GM23248 (cell line): ENCODE measurements around the gene POP7. TPM values are rescaled to one million over a fixed set of nuclear protein-coding genes. Genes with fewer than 3 reads are reported as not detected.

Experiments used
- DNase-seq: peaks from one replicate; pipeline ENCODE4 v3.0.0-alpha.2; 2015
- H2AFZ ChIP-seq: fragments of 200-600 bp; sonication (generic); 2 replicates; pipeline ENCODE4 v1.6.1; 2016; ENCODE audit warnings: antibody characterized with exemption
- H3F3A ChIP-seq: fragments of 200-600 bp; sonication (generic); 2 replicates; pipeline ENCODE4 v1.6.1; 2016; ENCODE audit warnings: mild to moderate bottlenecking, antibody characterized with exemption, mixed run types; ENCODE audit not compliant: insufficient read depth
- H3K27ac ChIP-seq: fragments of 200-600 bp; sonication (generic); 2 replicates; pipeline ENCODE4 v1.5.1; 2016; ENCODE audit warnings: mild to moderate bottlenecking
- H3K27me3 ChIP-seq: fragments of 200-600 bp; sonication (generic); replicated peaks from 2 replicates; pipeline ENCODE4 v1.6.1; 2016; ENCODE audit warnings: mild to moderate bottlenecking; ENCODE audit not compliant: insufficient read depth
- H3K36me3 ChIP-seq: fragments of 200-600 bp; sonication (generic); 2 replicates; pipeline ENCODE4 v1.6.1; 2016; ENCODE audit warnings: low read depth, mild to moderate bottlenecking
- H3K4me1 ChIP-seq: fragments of 200-600 bp; sonication (generic); 2 replicates; pipeline ENCODE4 v1.6.1; 2016; ENCODE audit warnings: mild to moderate bottlenecking; ENCODE audit not compliant: insufficient read depth
- H3K4me2 ChIP-seq: fragments of 200-600 bp; sonication (generic); one replicate; pipeline ENCODE4 v1.6.1; 2016; ENCODE audit warnings: mild to moderate bottlenecking; ENCODE audit not compliant: unreplicated experiment
- H3K4me3 ChIP-seq: fragments of 200-600 bp; sonication (generic); 2 replicates; pipeline ENCODE4 v1.5.1; 2016; ENCODE audit warnings: mild to moderate bottlenecking
- H3K79me2 ChIP-seq: fragments of 200-600 bp; sonication (generic); 2 replicates; pipeline ENCODE4 v1.6.1; 2016; ENCODE audit warnings: mild to moderate bottlenecking; ENCODE audit not compliant: insufficient read depth
- H3K9ac ChIP-seq: fragments of 200-600 bp; sonication (generic); 2 replicates; pipeline ENCODE4 v1.6.1; 2016; ENCODE audit warnings: mild to moderate bottlenecking
- H3K9me2 ChIP-seq: fragments of 200-600 bp; sonication (generic); 2 replicates; pipeline ENCODE4 v1.6.1; 2016; ENCODE audit warnings: mixed run types, mild to moderate bottlenecking, moderate library complexity; ENCODE audit not compliant: insufficient read depth
- H3K9me3 ChIP-seq: fragments of 200-600 bp; sonication (generic); one replicate; pipeline ENCODE4 v1.6.1; 2017; ENCODE audit warnings: low read depth
- H4K20me1 ChIP-seq: fragments of 200-600 bp; sonication (generic); 2 replicates; pipeline ENCODE4 v1.6.0; 2016; ENCODE audit not compliant: insufficient read depth
- EZH2 ChIP-seq: fragments of 200-600 bp; sonication (generic); IDR thresholded peaks from 2 replicates; pipeline ENCODE4 v1.6.1; 2018; ENCODE audit warnings: antibody characterized with exemption, mild to moderate bottlenecking; ENCODE audit not compliant: insufficient read depth, poor library complexity, severe bottlenecking
- EZH2phosphoT487 ChIP-seq: fragments of 200-600 bp; sonication (generic); IDR thresholded peaks from 2 replicates; pipeline ENCODE4 v1.6.1; 2018; ENCODE audit warnings: antibody characterized with exemption, moderate library complexity, mild to moderate bottlenecking, low read depth; ENCODE audit not compliant: insufficient read depth
- WGBS, 2 experiments: methylation state at CpG; one replicate each; pipeline ENCODE4 v1.1.6; 2015 to 2017; ENCODE audit warnings: low lambda C conversion rate in 2 of 2, low coverage in 1 of 2; ENCODE audit errors: missing lambda C conversion rate in 2 of 2; 5-methylcytosine and 5-hydroxymethylcytosine counted together
- in situ Hi-C: fragments of 300-500 bp; cut with MboI; formaldehyde crosslinking; loops from 2 replicates; pipeline ENCODE4 v1.15.0; 2020
- polyA plus RNA-seq: library from polyadenylated mRNA; unstranded; fragments of >200 nt; fragmentation: Nextera tagmentation; extraction: Ambion mirVana; gene quantifications from 2 replicates; pipeline ENCODE4 v1.2.1, GENCODE V29; 2016
- total RNA-seq: library from RNA; depleted of rRNA; stranded (reverse); fragments of >200 nt; shearing (Covaris generic); gene quantifications from 2 replicates; pipeline ENCODE4 v1.2.3, GENCODE V29; 2014

The POP7 gene
- total and polyA plus RNA-seq, 2 experiments from 2014 or later, result 31.3 to 63.4 TPM

- Histone ChIP-seq H3K36me3 (no peaks in the 10 kb centered on the region), H3K4me3 (no peak overlapping the region), H3K27ac (no peak overlapping the region), H3K4me1 (peaks cover 19% of the 10 kb centered on the region), H3K9me2 (no peaks in the 10 kb centered on the region), H3F3A (peaks cover 26% of the 10 kb centered on the region), H3K9ac (no peak overlapping the region), H3K27me3 (no peaks in the 10 kb centered on the region), H3K9me3 (no peaks in the 10 kb centered on the region), H2AFZ (no peak overlapping the region), H3K79me2 (no peaks in the 10 kb centered on the region), H3K4me2 (no peak overlapping the region), H4K20me1 (no peaks in the 10 kb centered on the region)
- DNase-seq, result no peak
- no peak for TF ChIP-seq EZH2phosphoT487
- no peak for TF ChIP-seq EZH2
- WGBS, 2 experiments, result 15% methylated on average over 3 of the region's 3 CpGs; no CpG with 5 or more reads in 1 of the 2 experiments
- in situ Hi-C loops, result no loop called here
These were observed 24.3 kb downstream of the POP7 start for GRCh38 chr7:100730136-100730800.

DNA sequence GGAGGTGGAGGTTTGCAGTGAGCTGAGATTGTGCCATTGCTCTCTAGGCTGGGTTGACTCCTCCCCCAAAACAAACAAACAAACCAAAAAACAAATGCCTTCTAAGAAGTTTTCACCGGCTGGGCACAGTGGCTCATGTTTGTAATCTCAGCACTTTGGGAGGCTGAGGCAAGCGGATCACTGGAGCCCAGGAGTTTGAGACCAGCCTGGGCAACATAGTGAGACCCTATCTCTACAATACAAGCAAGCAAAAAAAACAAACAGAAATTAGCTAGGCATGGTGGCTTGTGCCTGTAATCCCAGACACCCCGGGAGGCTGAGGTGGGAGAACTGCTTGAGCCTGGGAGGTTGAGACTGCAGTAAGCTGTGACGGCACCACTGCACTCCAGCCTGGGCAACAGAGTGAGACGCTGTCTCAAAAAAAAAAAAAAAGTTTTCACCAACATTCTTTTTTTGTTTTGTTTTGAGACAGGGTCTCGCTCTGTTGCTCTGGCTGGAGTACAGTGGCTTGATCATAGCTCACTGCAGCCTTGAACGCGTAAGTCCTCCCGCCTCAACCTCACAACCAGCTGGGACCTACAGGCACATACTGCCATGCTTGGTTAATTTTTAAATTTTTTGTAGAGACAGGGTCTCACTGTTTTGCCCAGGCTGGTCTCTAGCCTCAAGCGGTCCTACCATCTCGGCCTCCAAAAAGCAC is 26.2 kb downstream of the POP7 start:
- Histone ChIP-seq H2AFZ (no peak overlapping the region), H3F3A (peaks cover 9% of the 10 kb centered on the region), H3K27me3 (no peaks in the 10 kb centered on the region), H3K27ac (no peak overlapping the region), H3K4me3 (no peak overlapping the region), H3K79me2 (no peaks in the 10 kb centered on the region), H3K9me2 (no peaks in the 10 kb centered on the region), H3K4me1 (peaks cover 7% of the 10 kb centered on the region), H3K4me2 (no peak overlapping the region), H4K20me1 (no peaks in the 10 kb centered on the region), H3K9ac (no peak overlapping the region), H3K9me3 (no peaks in the 10 kb centered on the region), H3K36me3 (no peaks in the 10 kb centered on the region)
- in situ Hi-C loops, result no loop called here
- DNase-seq, result no peak
- TF ChIP-seq EZH2 (no peak), EZH2phosphoT487 (no peak)
- 83 to 84% methylated on average over 10 to 11 of the region's 11 CpGs for WGBS, 2 experiments

DNA sequence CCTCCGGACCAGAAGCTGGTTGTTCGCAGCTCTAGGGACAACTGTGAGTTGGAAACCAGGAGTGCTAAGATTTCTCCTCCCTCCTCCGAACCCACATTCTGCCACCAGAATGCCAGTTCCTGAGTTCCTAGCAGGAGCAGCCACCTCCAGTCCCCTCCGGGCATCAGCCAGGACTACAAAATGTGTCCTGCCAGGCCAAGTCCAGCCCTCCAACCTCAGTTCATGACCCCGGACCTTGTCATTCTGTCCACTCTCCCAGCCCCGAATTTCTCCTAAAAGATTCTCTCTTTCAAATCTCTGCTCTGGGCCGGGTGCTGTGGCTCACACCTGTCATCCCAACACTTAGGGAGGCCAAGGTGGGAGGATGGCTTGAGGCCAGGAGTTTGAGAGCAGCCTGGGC is 29.8 kb downstream of the POP7 start:
- in situ Hi-C loops, result no loop called here
- DNase-seq, result no peak

GRCh38 chr7:100736671-100737070 is 30.8 kb downstream of the POP7 start:
- H2AFZ ChIP-seq, result no peak overlapping the region
- no peaks in the 10 kb centered on the region for H3K36me3 ChIP-seq
- H3K9ac ChIP-seq, result no peak overlapping the region
- 70 to 73% methylated on average over 8 of the region's 13 CpGs for WGBS, 2 experiments
- H3K9me3 ChIP-seq, result no peaks in the 10 kb centered on the region
- DNase-seq, result no peak
- TF ChIP-seq EZH2phosphoT487 (no peak), EZH2 (no peak)
- no peaks in the 10 kb centered on the region for H3K79me2 ChIP-seq
- H3K4me1 ChIP-seq, result no peaks in the 10 kb centered on the region
- in situ Hi-C loops, result no loop called here
- H3K9me2 ChIP-seq, result no peaks in the 10 kb centered on the region
- H3F3A ChIP-seq, result no peaks in the 10 kb centered on the region
- H3K4me3 ChIP-seq, result no peak overlapping the region
- no peak overlapping the region for H3K27ac ChIP-seq
- no peaks in the 10 kb centered on the region for H3K27me3 ChIP-seq
- H3K4me2 ChIP-seq, result no peak overlapping the region
- no peaks in the 10 kb centered on the region for H4K20me1 ChIP-seq

More for the DNA sequence above, 29.8 kb downstream of the POP7 start:
- no peak for TF ChIP-seq EZH2phosphoT487
- no peak for TF ChIP-seq EZH2
- Histone ChIP-seq H3K9ac (no peak overlapping the region), H3K9me3 (no peaks in the 10 kb centered on the region), H2AFZ (no peak overlapping the region), H3F3A (no peaks in the 10 kb centered on the region), H3K4me2 (no peak overlapping the region), H3K27ac (no peak overlapping the region), H4K20me1 (no peaks in the 10 kb centered on the region), H3K4me3 (no peak overlapping the region), H3K36me3 (no peaks in the 10 kb centered on the region), H3K79me2 (no peaks in the 10 kb centered on the region), H3K4me1 (no peaks in the 10 kb centered on the region), H3K27me3 (no peaks in the 10 kb centered on the region), H3K9me2 (no peaks in the 10 kb centered on the region)
- WGBS, 2 experiments, result 75 to 76% methylated on average over 5 to 7 of the region's 7 CpGs
